ELF-1 (cell line): Measurements from ENCODE around the gene GARIN6.
"Not testable (repeated sequence)": the region's sequence is repeated elsewhere in the genome, so short reads cannot be mapped to it uniquely, and the experiment has no call there.

Experiments used
- DNase-seq: peaks from one replicate; pipeline ENCODE4 v3.0.0-alpha.2; 2016; ENCODE audit warnings: low read depth, low spot score

Gene GARIN6

DNA sequence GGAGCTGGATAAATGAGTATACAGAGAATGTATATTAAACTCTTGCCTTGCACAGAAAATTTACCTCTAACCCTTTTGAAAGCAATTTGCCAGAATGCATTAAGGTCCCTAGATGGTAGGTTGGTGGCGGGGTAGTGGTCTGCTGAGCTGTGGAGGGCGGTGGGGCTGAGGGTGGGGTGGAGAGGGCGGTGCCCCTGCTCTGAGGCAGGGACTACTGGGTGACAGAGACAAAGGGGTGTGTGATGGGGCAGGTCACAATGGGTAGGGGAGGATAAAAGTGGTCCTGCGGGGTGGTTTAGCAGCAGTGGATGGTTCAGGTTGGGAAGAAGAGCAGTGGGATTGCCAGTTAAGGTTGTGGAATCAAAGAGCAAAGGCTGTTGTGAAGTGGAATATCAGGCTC is at the start of gene GARIN6:
Gene GARIN6 (plus strand): TSS at position 301 of the 400 bp plus-strand sequence. CDS start 422 bp downstream, outside the sequence.
- DNase-seq: no peak

DNA sequence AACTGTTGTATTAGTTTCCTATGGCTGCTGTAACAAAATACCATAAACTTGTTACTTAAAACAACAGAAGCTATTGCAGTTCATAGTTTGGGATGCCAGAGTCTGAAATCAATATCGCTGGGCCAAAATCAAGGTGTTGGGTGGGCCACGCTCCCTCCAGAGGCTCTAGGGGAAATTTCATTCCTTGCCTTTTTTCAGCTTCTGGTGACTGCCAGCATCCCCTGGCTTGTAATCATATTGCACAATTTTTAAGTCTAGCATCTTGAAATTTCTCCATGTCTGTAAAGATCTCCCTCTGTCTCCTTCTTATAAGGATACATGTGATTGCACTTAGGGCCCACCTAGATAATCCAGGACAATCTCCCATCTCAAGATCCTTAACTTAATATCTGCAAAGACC is 48.8 kb upstream of the GARIN6 start:
- DNase-seq: no peak

GRCh38 chr12:99600388-99600787 is 47.2 kb upstream of the GARIN6 start:
- DNase-seq: peak; percentile 70

- peak; percentile 71 for DNase-seq
Measured at GRCh38 chr12:99609455-99610181, 37.9 kb upstream of the GARIN6 start.

- DNase-seq: no peak
Measured at GRCh38 chr12:99611117-99611516, 36.4 kb upstream of the GARIN6 start.

GRCh38 chr12:99611599-99611998 is 36.0 kb upstream of the GARIN6 start:
- no peak for DNase-seq

DNA sequence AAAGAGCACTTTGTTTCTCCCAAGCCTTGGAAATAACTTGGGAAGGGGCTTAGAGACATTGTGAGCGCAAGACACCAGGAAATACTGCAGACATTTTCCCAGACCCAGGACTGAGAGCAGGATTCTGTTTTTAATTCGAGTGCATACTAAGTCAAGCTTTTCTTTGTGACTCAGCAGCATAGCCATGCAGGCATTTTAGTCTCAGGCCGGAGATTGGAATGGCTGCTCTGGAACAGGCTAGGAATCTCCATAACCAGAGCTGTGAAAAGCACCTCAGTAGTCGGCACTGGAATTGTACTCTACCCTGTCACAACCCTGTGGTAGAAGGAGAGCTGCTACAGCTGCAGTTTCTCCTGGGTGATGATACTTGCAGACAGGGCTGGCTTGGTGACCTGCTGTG is 28.9 kb upstream of the GARIN6 start:
- DNase-seq: no peak

DNA sequence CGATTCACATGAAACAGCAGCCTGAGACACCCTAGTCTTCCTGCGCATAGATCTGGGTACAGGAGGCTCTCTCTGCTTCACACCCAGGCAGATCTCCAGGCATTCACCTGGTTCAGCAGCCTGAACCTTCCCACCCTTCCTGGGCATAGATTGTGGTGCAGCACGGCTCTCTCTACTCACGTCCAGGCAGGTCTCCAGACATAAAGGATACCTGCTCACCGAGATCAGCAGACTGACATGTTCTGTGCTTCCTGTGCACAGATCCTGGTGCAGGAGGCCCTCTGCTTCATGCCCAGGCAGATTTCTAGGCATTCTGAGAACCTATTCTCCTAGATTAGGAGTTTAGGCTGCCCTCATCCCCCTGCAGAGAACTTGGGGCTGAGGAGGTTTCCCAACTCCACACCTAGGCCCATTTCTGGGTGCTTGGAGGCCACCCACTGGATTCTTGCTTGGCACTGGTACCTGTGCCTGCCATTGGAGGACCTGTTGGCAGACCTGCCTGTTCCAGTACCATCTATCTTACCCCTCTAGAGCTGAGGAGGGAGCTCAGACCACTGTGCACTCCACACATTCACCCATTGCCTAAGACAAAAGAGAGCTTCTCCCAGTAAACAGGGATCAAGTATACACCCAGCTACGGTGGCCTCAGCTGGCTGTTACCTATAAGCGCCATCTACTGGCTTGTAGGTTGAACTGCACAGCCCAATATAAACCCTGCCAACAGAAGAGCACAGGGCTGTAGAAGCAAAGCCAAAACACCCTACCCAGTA is 28.0 kb upstream of the GARIN6 start:
- peak; percentile 68 for DNase-seq

- no peak for DNase-seq
Measured at GRCh38 chr12:99620159-99620479, 27.4 kb upstream of the GARIN6 start.

GRCh38 chr12:99624591-99624990 is 23.0 kb upstream of the GARIN6 start:
- not testable (repeated sequence) for DNase-seq

DNA sequence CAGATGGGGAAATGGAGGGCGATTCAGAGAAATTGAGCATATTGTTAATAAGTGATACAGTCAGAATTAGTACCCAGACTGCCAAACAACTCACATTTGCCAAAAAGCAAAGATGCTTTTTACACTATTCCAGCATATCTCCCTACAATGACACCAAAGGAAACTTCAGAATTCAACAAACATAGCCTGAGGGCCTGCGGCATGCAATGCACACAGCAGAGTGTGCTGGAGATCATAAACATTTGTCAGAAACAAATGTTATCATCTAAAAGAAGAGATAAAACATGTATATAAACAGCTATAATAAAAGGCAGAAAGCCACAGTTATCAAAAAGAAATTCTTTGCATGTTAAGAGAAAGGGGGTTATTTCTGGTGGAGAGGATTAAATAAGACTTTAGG is 20.1 kb upstream of the GARIN6 start:
- DNase-seq: no peak

GRCh38 chr12:99644629-99645028 is 2.9 kb upstream of the GARIN6 start:
- no peak for DNase-seq

- no peak for DNase-seq
Measured at GRCh38 chr12:99648183-99648582, 630 bp downstream of the GARIN6 start.

DNA sequence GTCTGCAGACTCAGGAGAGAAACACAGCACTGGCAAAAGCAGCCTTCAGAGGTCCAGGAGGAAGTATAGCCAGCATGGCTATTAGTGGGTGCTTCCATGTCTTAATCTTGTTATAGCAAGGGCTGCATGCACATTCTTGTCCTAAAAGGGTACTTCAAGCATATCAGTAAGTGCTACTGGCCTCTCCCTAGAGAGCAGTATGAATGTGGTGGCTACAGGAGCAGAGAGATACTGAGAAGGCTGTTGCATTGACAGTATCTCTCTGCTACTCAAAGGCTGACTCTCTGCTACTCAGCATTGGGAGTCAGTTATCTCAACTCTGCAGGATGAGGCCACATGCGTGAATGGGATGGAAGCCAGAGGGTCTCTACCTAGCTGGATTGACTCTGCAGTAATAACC is 2.0 kb downstream of the GARIN6 start:
- DNase-seq: no peak

DNA sequence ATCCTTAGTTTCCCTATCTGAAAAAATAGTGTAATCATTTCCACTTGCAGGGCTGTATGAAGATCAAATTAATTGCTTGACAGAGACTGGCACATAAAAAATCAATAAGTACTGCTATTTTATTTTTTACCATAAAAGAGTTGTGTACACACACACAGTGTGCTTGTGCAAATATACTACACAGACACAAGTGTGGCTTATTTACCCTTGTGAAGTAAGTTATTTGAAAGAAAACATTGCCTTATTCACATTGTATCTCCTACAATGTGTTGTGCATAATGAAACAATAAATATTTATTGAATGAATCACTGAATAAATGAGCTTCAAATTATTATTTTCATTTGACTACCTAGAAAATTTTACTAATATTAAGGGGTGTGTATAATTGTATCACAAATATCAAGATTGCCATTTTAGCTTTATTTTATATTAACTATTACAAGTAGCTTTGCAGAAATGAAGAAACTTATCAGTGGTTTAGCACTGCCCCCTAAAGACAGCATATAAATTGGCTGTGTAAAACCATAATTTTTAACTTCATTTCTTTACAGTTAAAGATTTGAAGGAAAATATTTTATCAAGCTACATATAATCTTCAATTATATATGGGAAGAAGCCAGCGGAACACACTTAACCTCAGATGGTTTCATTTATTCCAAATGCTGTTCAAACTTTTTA is 11.3 kb downstream of the GARIN6 start:
- DNase-seq: no peak

GRCh38 chr12:99670635-99671034 is 23.1 kb downstream of the GARIN6 start:
- DNase-seq: no peak

GRCh38 chr12:99680276-99680675 is 32.7 kb downstream of the GARIN6 start:
- no peak for DNase-seq

- DNase-seq: no peak
Measured at GRCh38 chr12:99686142-99686541, 38.6 kb downstream of the GARIN6 start.

- no peak for DNase-seq
Measured at GRCh38 chr12:99695050-99695449, 47.5 kb downstream of the GARIN6 start.
